K562 (cell line): ENCODE measurements around the gene NFATC1. TPM values are rescaled to one million over a fixed set of nuclear protein-coding genes. Genes with fewer than 3 reads are reported as not detected.

Experiments used
- ATAC-seq: fragments of 200-7000 bp; cut with Tn5 transposase; 3 replicates; pipeline ENCODE4 v1.9.1; 2020; ENCODE audit warnings: moderate library complexity
- BruUV-seq: library from RNA; stranded (reverse); fragments of 400-500 nt; replicated peaks from 2 replicates; lab custom pipeline; 2021; lab: Mats Ljungman, UMichigan
- CTCF ChIA-PET: fragments of 300-600 bp; formaldehyde crosslinking; extraction: SDS; loops from one replicate; lab custom pipeline; 2021; ENCODE audit warnings: low intra/inter-chr PET ratio; lab: Yijun Ruan, JAX
- POLR2A ChIA-PET: fragments of 300-600, 350-650 bp; sonication (Branson Sonifier 250); formaldehyde crosslinking; extraction: SDS; loops from one replicate; lab custom pipeline; 2021; ENCODE audit warnings: antibody characterized with exemption, inconsistent platforms; lab: Yijun Ruan, JAX
- DNase-seq, 4 experiments: peaks; one replicate each; pipeline versions ENCODE4 v3.0.0 to v3.0.0-alpha.2; 2011 to 2018; ENCODE audit warnings: low spot score in 3 of 4, mixed read lengths in 3 of 4; ENCODE audit errors: extremely low read depth in 1 of 4
- FAIRE-seq: peaks from 2 replicates; lab custom pipeline; 2011; peaks lifted over from hg19 to GRCh38; lab: Jason Lieb, UNC
- H2AFZ ChIP-seq: 2 replicates; pipeline ENCODE4 v1.6.0; 2011; ENCODE audit warnings: low read depth, low read length, control low read depth, inconsistent platforms
- H3K27ac ChIP-seq: fragments of 200-600 bp; 3 replicates; pipeline ENCODE4 v1.8.0; 2011; ENCODE audit warnings: low read depth, mild to moderate bottlenecking, control low read depth, inconsistent platforms, low read length, moderate library complexity, mixed read lengths; ENCODE audit errors: extremely low read depth
- H3K27me3 ChIP-seq, 2 experiments: fragments of 300-600 bp in 1 of 2; 2 replicates in 1 of 2; 3 replicates in 1 of 2; pipeline versions ENCODE4 v1.6.0 to v1.8.0; 2011; ENCODE audit warnings: inconsistent platforms in 2 of 2, low read length in 2 of 2, mild to moderate bottlenecking in 1 of 2, mixed read lengths in 1 of 2, moderate library complexity in 1 of 2; ENCODE audit not compliant: control insufficient read depth in 2 of 2, insufficient read depth in 2 of 2
- H3K36me3 ChIP-seq: fragments of 300-600 bp; 3 replicates; pipeline ENCODE4 v1.8.0; 2011; ENCODE audit warnings: mild to moderate bottlenecking, low read length, inconsistent platforms; ENCODE audit not compliant: control insufficient read depth, insufficient read depth
- H3K4me1 ChIP-seq, 2 experiments: fragments of 200-600 bp in 1 of 2; replicated peaks in 1 of 2; 2 replicates in 1 of 2; 3 replicates in 1 of 2; pipeline versions ENCODE4 v1.5.1 to v1.8.0; 2011; ENCODE audit warnings: inconsistent platforms in 2 of 2, low read length in 2 of 2, mild to moderate bottlenecking in 1 of 2, mixed read lengths in 1 of 2, moderate library complexity in 1 of 2; ENCODE audit not compliant: control insufficient read depth in 2 of 2, insufficient read depth in 2 of 2
- H3K4me2 ChIP-seq: 2 replicates; pipeline ENCODE4 v1.6.1; 2011; ENCODE audit warnings: low read length, control low read depth, inconsistent platforms, mixed read lengths; ENCODE audit not compliant: insufficient read depth
- H3K4me3 ChIP-seq: fragments of 200-600 bp; sonication (generic), shearing (Covaris generic); 2 replicates; pipeline ENCODE4 v1.5.1; 2016; ENCODE audit warnings: control low read depth, inconsistent platforms
- H3K79me2 ChIP-seq: fragments of 200-600 bp; 3 replicates; pipeline ENCODE4 v1.8.0; 2011; ENCODE audit warnings: low read length, inconsistent platforms; ENCODE audit not compliant: control insufficient read depth, insufficient read depth
- H3K9ac ChIP-seq, 2 experiments: 2 replicates each; pipeline versions ENCODE4 v1.6.0 to v1.6.1; 2011; ENCODE audit warnings: low read depth in 2 of 2, low read length in 2 of 2, control low read depth in 1 of 2, inconsistent platforms in 1 of 2, mild to moderate bottlenecking in 1 of 2, mixed read lengths in 1 of 2; ENCODE audit not compliant: insufficient read depth in 1 of 2
- H3K9me1 ChIP-seq: one replicate; pipeline ENCODE4 v1.6.0; 2011; ENCODE audit warnings: inconsistent platforms, mild to moderate bottlenecking, low read length, moderate library complexity; ENCODE audit not compliant: control insufficient read depth, insufficient read depth
- H3K9me3 ChIP-seq: replicated peaks from 2 replicates; pipeline ENCODE4 v1.5.1; 2011; ENCODE audit warnings: low read depth, low read length, inconsistent platforms; ENCODE audit not compliant: control insufficient read depth, insufficient read depth
- H4K20me1 ChIP-seq: replicated peaks from 2 replicates; pipeline ENCODE4 v1.6.1; 2011; ENCODE audit warnings: low read length, inconsistent platforms, mixed read lengths; ENCODE audit not compliant: control insufficient read depth, insufficient read depth
- LEF1 ChIP-seq: fragments of 450-650 bp; IDR thresholded peaks from 2 replicates; pipeline ENCODE4 v1.6.1; 2016; ENCODE audit warnings: mild to moderate bottlenecking
- NFIC ChIP-seq: fragments of 450-650 bp; IDR thresholded peaks from 2 replicates; pipeline ENCODE4 v1.6.1; 2017; ENCODE audit warnings: mild to moderate bottlenecking, inconsistent platforms
- ZNF347 ChIP-seq: fragments of 450-650 bp; formaldehyde crosslinking; IDR thresholded peaks from 2 replicates; pipeline ENCODE4 v1.4.0; 2020; ENCODE audit warnings: low read depth, mild to moderate bottlenecking, moderate library complexity
- WGBS: fragments of 100-300 bp; shearing (Covaris generic); methylation state at CpG from one replicate; pipeline ENCODE4 v1.1.6; 2016; ENCODE audit warnings: low coverage, mixed read lengths; ENCODE audit not compliant: insufficient coverage; ENCODE audit errors: missing lambda C conversion rate; 5-methylcytosine and 5-hydroxymethylcytosine counted together
- in situ Hi-C: fragments of 300-500 bp; cut with MboI; formaldehyde crosslinking; loops from 4 replicates; pipeline ENCODE4 v1.15.0; 2018; ENCODE audit warnings: inconsistent platforms, mixed read lengths
- intact Hi-C: fragments of 100-400 bp; cut with micrococcal nuclease; formaldehyde crosslinking; loops from 2 replicates; pipeline ENCODE4 v1.14.2; 2022
- polyA plus RNA-seq, 8 experiments: library from polyadenylated mRNA; depleted of rRNA in 4 of 8; stranded (reverse) in 5 of 8; unstranded in 3 of 8; fragments of >200 nt; fragmentation: Nextera tagmentation in 2 of 8; fragmentation: Illumina TruSeq in 1 of 8; extraction: Ambion mirVana in 2 of 8; extraction: Trizol in 1 of 8; gene quantifications; 2 replicates each; pipeline versions ENCODE4 v1.2.1 to v1.2.3, GENCODE V29; 2011 to 2014; ENCODE audit warnings: inconsistent platforms in 1 of 8, missing spikeins in 1 of 8
- total RNA-seq, 7 experiments: library from RNA; depleted of rRNA in 6 of 7; stranded (reverse); fragments of >200 nt in 6 of 7; fragmentation: Illumina TruSeq in 2 of 7; extraction: Trizol in 2 of 7; gene quantifications; 2 replicates each; pipeline versions ENCODE4 v1.2.1 to v1.2.3, GENCODE V29; 2011 to 2021; ENCODE audit warnings: low replicate concordance in 1 of 7
- TF ChIP-seq, protein P1 (sequence below): fragments of 250-450 bp; sonication (Bioruptor Pico); IDR thresholded peaks from 2 replicates; pipeline ENCODE4 v1.8.0; 2021; ENCODE audit warnings: moderate library complexity, mild to moderate bottlenecking, inconsistent platforms

Gene NFATC1
- total and polyA plus RNA-seq, 9 of the 15 experiments (the other 6 are each of a cell fraction or from before 2014, with no cell fraction given): 1.1 to 16.4 (median 2.5) TPM

DNA sequence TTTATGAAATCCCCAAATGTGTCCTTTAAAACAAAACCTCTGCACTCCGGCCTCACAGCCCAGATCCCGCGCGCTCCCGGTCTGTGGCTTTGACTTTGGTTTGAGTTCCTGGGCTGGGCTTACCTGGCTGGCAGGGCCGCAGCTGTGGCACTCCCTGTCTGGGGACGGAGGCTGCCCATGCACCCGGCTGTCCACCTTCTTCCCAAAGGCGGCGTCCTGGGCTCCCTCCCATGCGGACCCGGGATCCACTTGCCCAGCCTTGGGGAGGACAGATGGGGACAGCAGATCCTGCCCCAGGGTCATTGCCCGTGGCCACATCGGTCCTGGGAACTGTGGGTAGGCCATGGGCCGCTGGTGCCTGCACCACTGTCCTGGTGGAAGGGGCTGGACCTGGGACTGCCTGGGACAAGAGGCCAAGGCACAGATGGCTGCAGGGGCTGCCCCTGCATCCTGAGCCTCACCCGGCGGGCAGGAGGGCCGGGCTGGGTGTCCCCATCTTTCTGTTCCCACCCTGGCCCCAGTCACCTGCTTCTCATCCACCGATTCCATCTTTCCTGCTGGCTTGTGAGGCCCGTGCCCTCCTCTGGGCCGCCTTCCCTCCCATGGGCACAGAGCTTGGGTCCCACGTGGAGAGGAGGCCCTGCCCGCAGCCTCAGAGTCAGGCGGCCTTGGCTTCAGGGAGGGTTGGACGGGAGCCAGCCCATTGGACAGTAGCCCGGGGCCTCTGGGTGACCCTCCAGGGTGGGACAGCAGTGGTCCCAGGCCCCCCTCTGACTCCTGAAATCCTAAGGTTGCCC is 27.7 kb downstream of the NFATC1 start:
- in situ Hi-C loops: no loop called here
- H3K9me3 ChIP-seq: no peaks in the 10 kb centered on the region
- H3K79me2 ChIP-seq: no peaks in the 10 kb centered on the region
- ATAC-seq: no peak
- H3K4me1 ChIP-seq: peaks cover 0 to 24% of the 10 kb centered on the region in 2 experiments; a peak in 2 of 5 replicates
- no peaks in the 10 kb centered on the region for H3K27me3 ChIP-seq
- no peak overlapping the region for H3K27ac ChIP-seq
- WGBS: 91% methylated on average over 10 of the region's 26 CpGs
- no peak overlapping the region for H2AFZ ChIP-seq
- CTCF ChIA-PET: no interaction called here
- H3K4me3 ChIP-seq: no peak overlapping the region
- no peaks in the 10 kb centered on the region for H3K9me1 ChIP-seq
- DNase-seq: no peak
- no peak for FAIRE-seq
- BruUV-seq: no TSS peak
- no peak overlapping the region for H3K4me2 ChIP-seq
- no peaks in the 10 kb centered on the region; the same call in 1 of the 2 replicates for H4K20me1 ChIP-seq
- H3K9ac ChIP-seq: 0 out of 4 replicates have a peak overlapping the region, but pooled peaks of 1 of the 2 experiments have one; percentile 26
- intact Hi-C loops: no loop called here
- POLR2A ChIA-PET: no interaction called here
- H3K36me3 ChIP-seq: peaks cover 5% of the 10 kb centered on the region; the same call in 1 of the 3 replicates
- TF ChIP-seq NFIC (peak; percentile 29; the same call in 1 of the 2 replicates), ZNF347 (CRISPR knock-in tag) (no peak), LEF1 (no peak)
- TF ChIP-seq, protein P1, sequence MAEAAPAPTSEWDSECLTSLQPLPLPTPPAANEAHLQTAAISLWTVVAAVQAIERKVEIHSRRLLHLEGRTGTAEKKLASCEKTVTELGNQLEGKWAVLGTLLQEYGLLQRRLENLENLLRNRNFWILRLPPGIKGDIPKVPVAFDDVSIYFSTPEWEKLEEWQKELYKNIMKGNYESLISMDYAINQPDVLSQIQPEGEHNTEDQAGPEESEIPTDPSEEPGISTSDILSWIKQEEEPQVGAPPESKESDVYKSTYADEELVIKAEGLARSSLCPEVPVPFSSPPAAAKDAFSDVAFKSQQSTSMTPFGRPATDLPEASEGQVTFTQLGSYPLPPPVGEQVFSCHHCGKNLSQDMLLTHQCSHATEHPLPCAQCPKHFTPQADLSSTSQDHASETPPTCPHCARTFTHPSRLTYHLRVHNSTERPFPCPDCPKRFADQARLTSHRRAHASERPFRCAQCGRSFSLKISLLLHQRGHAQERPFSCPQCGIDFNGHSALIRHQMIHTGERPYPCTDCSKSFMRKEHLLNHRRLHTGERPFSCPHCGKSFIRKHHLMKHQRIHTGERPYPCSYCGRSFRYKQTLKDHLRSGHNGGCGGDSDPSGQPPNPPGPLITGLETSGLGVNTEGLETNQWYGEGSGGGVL (CRISPR knock-in tag): no peak
- TF ChIP-seq, all 486 proteins: peak for 1
